Central memory CD4-positive, alpha-beta T cell (primary cell): ENCODE measurements around the gene ADCY1.

Experiments used
- DNase-seq: peaks from one replicate; pipeline ENCODE4 v3.0.0; 2022

ADCY1 gene

DNA sequence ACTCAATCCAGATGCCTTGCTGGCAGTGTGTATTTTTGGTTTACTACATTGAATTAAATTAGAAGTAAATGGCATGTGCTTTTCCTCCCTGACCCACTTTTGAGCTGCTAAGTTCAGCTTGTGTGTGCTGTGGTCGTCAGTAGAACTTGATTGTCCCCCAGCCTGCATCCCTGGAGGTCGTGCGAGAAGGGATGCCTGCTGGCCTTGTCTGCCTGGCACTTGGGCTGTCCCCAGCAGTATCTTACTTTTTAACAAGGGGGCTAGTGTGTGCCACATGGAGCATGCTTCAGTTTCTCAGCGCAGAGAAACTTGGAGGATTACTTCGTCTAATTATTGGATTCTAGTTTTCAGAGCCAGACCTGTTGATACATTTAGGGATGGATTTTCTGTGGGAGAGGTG lies 80.2 kb downstream of the ADCY1 start:
- no peak for DNase-seq

DNA sequence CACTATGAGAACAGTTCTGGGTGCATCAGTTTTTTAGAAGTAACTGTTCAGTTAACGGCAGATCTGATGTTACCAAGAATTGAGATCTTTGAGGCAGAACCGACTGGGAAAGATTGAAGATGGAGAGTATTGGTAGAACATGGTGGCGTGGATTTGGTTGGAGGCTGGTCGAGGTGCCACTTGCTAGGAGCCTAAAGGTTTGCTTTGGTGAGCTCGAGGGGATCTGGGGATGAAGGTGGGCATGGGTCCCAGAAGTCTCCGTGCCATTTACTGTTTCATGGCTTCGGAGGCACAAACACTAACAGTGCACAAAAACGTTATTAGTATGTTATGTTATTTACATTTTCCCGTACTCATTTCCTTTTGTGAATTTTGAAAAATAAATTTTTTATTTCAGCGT lies 81.4 kb downstream of the ADCY1 start:
- no peak for DNase-seq

DNA sequence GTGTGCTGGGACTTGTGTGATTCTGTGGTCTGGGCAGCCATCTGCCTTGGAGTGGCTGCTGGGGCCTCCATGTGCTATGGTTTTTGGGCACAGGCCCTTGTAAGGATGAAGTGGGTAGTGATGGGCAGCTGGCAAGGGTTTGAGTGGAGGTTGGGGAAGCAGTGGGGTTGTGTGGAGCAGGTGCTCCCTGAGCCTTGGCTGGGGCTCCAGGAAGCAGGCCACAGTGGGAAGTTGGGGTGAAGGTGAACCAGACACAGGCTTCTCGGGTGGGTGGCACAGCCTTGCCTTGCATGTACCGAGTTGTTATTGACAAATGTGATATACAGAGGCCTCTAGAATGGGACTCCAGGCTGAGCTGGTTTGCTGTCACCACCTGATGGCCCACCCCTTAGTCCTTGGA lies 82.3 kb downstream of the ADCY1 start:
- DNase-seq, result no peak

DNA sequence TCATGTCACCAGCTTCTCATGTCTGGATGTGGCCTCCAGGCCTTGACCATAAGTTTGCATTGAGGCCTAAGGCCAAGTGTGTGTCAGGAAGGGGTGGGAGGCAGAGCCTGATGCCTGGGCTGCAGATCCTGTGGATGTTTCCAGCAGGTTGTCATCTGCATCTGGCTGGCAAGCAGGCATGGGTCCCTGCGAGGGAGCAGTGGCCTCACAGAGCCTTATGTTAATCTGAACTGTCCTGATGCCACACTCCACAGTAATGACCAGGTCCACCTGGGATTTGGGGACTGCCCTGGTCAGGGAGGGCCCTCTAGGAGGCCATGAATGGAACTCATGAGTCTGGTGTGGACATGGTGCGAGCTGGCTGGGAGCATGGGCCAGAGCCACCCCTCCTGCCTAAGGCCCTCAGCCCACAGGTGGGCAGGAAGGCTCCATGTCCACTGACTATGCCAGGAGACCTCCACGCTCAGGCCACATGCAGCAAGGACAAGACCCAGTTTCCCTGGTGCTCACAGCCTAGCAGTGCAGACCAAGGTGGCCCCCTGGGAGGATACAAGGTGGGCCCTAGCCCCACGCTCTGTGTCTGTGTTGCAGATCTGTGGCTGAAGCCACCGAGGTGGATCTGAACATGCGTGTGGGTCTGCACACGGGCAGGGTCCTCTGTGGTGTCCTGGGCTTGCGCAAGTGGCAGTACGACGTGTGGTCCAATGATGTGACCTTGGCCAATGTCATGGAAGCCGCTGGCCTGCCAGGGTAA lies 83.1 kb downstream of the ADCY1 start:
- no peak for DNase-seq

DNA sequence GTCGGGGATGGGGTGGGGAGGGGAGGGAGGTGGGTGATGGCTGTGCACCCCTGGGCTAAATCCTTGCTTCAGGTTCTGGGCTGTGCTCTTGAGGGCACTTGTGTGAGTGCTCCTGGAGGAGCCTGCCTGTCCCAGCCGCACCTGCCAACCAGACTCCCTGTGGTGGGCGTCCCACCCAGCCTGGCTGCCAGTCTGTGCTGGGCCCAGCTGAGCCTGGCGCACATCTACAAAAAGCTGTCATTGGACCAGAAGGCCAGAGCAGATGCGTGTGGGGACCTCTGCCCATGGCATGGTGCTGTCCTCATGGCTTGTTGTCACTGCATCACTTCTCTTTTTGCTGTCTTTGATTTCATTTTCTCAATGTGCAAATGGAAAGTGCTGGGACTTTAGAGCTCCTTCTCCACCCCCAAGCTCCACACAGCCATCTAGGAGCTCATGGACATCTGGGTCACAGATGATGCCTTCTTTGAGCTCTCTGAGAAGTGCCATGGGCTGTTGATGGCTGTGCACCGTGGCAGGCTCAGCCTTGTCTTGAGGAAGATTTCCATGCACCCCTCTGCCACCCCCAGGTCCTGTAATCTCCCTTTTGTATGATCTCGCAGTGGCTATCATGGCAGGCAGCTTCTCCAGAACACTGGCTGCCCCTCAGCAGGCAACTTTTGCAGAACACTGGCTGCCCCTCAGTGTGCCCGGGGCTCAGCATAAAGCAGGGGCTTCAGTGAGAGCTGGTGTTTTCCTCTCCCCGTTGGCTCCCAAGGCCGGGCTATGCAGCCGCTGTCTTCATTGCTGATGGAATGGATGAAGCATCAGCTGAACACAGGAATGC lies 83.9 kb downstream of the ADCY1 start:
- DNase-seq, result no peak

DNA sequence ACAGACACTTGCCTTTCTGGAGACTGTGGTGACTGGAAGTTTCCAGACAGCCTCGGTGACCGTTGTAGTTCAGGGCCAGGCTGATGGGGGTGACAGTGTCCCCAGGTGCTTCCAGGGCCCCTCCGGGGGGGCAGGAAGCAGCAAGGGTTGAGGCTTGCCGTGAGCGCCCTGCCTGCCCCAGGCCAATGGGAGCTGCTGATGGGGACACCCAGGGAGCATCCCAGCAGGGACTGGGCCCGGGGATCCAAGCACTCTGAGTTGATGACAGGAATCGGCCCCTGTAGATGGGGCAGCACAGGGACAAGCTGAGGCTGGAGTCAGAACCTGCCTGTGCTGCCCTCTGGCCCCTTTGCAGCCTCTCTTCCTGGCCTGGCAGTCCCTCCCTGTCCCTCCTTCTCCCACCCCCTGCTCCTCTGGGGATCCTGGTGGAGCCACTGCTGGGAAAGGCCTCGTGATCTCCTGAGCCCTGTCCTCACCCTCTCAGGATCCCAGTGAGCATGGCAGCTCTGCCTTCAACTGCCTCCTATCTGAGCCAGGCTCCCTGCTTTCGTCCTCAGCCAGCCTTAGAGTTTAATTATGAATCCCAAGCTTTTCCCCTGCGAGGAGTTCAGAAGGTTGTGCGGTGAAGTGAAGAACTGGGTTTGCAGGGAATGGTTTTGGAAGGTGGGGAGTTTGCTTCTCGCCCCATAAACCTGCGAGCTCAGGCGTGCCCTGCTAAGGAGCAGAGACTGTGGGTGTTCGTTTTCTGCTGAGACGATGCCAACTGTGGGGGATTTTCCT lies 84.7 kb downstream of the ADCY1 start:
- no peak for DNase-seq

DNA sequence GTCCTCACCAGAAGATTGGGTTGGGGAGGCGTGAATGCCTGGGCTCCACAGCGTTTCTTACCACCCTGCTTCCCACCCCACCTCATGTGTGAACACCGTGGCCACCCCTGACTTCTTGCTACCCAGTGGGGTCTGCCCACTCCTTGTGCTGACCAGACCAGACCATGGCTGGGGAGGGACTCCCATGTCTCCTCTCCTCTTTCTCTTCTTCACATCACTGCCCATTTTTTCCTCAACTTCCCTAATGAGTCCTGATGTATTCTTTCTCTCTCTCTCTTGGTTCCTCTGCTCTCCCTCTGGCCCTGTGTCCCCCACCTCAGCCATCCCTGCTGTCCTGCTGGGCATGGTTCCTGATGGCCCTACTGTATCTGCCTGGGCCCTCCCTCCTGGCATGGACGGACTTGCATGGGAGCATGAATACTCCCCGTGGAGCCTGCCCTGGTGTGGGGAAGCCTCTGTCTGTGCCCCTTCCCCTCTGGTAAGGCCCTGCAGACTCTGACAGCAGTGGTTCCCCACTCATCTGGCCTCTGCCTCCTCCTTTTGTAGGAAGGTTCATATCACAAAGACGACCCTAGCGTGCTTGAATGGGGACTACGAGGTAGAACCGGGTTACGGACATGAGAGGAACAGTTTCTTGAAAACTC lies 85.5 kb downstream of the ADCY1 start:
- DNase-seq, result no peak

DNA sequence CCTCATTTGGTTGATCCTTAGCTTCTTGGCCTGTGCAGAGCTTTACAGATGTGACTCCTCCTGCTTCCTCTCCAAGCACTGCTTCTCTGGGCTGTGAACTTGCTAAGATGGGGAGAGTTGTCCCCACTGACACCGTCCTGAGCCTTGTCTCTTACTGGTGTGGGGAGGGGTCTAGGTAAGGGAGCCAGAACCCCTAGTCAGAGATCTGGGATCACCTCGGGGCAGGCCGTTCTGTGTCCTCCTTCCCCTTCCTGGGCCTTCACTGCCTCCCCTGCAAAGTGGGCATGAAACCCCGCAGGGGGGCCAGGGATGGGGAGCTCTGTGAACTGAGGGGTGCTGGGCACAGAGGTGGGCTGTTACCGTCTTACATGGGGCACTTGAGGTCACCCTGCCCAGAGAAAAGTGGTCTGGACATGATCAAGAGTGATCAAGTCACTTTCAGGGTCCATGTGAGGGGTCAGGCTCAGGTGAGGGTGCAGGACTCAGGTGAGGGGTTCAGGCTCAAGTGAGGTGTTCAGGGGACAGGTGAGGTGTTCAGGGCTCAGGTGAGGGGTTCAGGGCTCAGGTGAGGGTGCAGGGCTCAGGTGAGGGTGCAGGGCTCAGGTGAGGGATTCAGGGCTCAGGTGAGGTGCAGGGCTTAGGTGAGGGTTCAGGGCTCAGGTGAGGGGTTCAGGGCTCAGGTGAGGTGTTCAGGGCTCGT lies 86.2 kb downstream of the ADCY1 start:
- no peak for DNase-seq

DNA sequence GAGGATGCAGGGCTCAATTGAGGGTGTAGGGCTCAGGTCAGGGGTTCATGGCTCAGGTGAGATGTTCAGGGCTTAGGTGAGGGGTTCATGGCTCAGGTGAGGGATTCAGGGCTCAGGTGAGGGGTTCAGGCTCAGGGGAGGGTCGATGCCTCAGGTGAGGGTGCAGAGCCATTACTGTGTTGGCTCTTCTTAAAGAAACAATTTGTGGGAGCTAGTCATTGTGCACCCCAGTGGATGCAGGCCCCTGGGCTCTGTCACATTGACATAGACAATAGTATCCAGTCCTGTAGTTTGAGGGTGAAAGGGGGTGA lies 86.7 kb downstream of the ADCY1 start:
- DNase-seq, result no peak

DNA sequence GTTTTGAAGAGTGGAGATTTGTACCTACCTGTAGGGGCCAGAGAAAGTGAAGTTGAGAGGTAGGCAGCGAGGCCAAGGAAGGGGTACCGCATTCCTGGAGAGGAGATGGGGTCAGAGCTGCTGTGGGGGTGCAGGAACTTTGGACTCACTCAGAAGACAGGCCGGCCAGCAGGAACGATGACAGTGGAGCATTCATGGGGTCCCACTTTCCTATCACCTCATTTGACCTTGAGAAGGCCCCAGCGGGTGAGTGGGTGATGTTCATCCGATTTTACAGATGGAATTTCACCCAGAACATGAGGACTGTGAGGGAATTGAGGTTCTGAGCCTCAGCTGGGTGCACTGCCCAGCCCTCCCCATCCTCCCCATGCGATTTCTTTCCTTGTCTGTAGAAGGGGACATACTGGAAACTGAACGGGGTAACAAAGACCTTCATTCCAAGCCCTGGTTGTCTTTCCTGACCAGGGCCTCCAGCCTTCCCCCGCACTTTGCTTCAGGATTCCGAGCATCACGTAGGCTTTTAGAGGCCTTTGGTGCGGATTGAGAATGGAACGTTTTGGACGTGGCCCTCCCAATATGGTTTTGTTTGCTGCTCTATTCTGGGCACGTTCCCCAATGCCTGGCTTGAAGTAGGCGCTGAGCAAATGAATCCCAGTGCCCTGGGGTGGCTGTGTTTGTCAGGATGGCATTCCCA lies 87.3 kb downstream of the ADCY1 start:
- DNase-seq, result no peak

DNA sequence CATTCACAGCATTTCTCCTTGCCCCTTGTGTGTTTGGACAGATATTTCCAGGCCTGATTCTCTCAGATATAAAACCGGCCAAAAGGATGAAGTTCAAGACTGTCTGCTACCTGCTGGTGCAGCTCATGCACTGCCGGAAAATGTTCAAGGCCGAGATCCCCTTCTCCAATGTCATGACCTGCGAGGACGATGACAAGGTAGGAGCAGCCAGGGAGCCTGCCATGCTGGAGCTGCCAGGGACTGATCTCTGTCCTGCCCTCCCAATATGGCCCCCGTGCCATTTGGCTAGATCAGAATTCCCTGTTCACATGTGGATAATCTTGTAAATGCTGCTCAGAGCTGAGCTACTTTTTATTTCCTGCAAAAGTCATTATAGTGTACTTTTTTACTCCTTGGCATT lies 87.8 kb downstream of the ADCY1 start:
- no peak for DNase-seq

DNA sequence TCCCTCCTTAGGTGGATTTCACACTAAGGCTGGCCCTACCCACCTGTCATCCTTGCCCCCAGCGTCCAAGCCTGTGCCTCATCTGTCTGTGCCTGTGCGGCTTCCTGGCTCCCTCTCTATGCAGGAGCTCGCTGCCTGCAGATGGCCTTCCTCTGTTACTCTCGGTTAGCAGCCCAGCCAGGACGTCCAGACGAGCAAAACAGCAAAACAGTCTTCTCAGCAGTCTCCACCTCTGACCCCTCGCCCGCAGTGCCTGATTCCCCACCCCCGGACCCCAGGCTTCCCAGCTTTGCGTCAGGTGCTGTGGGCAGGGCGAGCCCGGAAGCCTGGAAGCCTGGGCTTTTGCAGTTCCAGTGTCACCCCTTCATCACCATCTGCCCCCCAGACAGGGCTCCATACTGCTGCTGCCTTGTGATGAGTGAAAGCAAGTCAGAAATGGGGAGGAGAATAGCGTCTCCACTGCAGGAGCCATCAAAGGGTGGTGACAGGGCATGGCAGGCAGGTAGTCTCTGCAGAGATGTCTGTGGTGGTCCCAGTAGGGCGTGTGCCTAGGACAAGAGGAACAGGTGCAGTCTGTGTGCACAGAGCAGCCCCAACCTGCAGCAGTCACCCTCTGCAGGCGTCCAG lies 88.5 kb downstream of the ADCY1 start:
- no peak for DNase-seq

DNA sequence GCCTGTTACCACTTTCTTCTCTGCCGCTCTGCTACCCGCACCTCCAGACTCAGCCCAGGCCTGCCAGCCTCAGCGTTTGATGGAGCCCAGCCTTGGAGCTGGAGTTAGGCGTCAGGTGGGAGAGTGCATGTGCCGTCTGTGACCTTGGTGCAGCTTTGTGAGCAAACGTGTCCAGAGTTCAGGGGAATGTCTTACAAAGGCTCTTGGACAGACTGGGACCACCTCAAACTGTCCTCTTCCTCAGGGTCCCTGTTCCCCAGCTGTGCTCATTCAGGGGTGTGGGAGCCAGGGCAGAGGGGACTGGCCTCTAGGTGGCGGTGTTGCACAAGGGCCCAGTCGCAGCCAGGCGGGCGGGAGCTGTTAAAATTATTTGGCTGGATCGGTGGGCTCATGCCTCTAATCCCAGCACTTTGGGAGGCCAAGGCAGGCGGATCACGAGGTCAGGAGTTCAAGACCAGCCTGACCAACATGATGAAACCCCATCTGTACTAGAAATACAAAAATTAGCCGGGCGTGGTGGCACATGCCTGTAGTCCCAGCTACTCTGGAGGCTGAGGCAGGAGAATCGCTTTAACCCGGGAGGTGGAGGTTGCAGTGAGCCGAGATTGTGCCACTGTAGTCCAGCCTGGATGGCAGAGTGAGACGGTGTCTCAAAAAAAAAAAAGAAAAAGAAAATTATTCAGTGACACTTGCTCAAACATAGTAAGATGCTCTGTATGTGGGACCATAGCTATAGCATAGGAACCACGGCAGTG lies 89.2 kb downstream of the ADCY1 start:
- DNase-seq, result no peak

DNA sequence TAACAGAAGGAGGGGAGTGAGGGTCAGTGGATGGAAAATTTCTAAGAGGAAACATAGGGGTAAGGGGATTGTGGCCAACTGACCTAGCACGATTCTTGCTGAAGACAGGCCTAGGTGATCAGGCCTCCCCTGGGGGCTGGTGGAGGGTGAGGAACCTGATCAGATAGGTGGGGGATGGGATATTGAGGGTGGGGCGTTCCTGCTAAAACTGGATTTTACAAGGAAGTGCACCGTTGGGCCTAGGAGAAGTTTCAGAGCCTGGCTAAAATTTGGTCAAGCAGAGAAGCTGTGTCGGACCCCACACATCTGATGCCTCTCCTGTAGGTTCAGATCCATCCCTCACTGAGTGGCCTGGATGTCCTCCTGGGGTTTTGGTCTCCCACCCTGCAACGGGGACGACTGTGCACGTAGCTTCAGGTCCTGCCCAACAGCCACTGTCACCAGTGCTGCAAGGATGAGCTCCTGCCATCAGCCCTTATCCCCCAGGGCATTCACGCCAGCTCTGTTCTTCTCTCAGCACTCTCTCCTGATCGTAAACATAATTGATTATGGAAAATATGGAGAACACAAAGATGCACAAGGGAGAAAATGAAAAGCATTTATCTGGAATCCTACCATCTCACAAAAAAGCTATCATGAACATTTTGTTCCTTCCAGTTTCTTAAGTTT lies 89.9 kb downstream of the ADCY1 start:
- no peak for DNase-seq

DNA sequence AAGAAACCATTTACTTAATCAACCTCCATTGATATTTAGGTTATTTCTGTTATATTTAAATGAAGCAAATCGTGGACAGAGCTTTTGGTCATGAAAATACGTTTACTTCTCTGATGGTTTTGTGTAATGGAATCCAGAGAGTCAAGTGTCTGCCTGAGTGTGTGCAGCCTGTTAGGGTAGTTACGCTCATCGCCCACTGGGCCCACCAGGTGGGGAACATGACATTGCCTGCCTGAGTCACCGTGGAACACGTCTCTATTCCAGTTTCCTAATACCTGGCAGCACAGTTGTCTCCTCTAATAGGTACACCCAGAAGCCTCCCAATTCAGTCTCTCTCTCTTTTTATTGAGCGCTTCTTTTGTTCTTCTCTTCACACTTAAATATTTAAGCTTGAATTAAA lies 91.0 kb downstream of the ADCY1 start:
- no peak for DNase-seq

DNA sequence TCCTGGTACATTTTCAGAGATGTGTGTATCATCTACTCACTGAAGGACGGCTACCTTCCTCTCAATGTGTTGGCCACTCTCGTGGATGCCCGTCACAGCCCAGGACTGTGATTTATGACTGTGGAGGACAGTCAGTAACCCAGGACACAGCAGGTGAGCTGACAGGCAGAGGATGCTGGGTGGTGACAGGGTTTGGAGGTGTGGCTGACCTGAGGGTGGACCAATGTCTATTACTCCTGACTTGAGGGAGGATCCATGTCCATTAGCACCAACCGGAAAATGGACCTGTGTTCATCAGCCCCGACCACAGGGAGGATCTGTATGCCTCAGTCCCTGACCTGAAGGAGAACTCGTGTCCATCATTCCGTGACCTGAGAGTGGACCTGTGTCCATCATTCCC lies 96.1 kb downstream of the ADCY1 start:
- no peak for DNase-seq

DNA sequence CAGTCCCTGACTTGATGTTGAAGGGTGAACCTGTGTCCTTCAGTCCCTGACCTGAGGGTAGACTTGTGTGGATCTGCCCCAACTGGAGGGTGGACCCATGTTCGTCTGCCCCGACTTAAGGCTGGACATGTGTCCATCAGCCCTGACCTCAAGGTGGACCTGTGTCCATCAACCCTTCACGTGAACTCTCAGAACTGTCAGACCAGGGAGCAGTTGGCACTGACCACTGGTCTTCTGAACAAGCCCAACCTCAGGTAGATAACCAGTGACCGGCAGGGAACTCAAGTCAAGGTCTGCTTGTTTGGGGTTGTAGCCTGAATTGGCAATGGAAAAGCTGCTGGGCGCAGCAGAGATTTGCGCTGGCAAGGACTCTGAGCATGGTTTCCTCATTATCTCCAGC lies 96.5 kb downstream of the ADCY1 start:
- no peak for DNase-seq

DNA sequence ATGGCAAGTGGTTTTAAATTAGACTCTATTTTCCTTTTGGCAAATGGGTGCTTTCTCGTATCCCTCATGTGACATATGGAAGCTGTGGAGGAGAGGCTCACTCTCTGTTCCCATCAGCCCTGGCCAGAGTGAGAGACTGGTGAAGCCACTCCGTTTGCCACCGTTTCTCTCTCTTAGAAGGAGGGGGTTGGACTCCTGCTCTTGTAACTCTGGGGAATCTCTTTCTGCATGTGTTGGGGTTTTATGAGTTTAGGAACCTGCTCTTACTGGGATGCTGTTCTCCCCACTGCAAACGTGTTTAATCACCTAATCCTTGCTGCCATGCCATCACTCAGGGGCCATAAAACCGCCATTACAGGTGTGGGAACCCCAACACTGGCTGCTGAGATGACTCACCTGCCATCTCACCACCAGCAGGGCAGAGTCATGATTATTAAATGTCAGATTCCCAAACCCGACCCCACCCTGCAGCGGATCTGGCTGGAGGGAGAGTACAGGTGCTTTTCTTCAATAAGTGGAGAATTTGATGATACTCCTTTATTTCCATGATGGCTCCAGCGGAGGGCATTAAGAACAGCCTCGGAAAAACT lies 103.2 kb downstream of the ADCY1 start:
- no peak for DNase-seq

DNA sequence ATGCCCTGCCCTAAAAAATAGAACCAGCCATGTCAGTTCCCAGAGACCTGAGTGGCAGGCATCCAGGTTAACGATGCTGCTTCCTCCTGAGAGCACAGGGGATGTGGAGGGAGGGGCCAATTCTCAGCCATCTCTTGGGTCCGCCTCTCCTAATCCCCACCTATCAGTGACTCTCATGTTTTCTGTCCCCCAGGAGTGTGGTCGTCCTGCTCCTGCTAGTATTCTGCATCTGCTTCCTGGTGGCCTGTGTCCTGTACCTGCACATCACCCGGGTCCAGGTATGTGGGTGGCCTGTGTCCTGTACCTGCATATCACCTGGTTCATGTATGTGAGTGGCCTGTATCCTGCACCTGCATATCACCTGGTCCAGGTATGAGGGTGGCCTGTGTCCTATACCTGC lies 105.3 kb downstream of the ADCY1 start:
- DNase-seq, result no peak

DNA sequence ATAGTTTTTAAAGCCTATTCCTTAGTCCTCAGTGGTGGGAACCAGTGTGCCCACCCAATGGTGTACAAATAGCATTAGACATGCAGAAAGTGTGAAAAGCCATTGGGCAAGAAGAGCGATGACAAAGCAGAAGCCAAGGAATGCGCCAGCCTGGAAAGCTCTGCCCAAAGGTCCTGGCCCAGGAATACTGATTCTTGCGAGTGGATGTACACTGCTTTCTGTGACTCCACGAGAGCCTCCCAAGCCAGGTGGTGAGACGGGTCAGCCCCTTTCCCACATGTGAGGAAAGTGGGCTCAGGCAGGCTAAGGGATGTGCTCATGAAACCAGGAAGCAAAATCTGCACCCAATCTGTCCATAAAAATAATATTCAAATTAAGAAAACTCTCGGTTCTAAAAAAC lies 106.6 kb downstream of the ADCY1 start:
- no peak for DNase-seq
